GM21737 (cell line): ENCODE measurements around the gene TTC34.

Experiments
- ATAC-seq: cut with Tn5 transposase; IDR thresholded peaks from one replicate; pipeline ENCODE4 v1.9.1; 2021; ENCODE audit warnings: mild to moderate bottlenecking, moderate library complexity; ENCODE audit not compliant: unreplicated experiment

TTC34 gene

DNA sequence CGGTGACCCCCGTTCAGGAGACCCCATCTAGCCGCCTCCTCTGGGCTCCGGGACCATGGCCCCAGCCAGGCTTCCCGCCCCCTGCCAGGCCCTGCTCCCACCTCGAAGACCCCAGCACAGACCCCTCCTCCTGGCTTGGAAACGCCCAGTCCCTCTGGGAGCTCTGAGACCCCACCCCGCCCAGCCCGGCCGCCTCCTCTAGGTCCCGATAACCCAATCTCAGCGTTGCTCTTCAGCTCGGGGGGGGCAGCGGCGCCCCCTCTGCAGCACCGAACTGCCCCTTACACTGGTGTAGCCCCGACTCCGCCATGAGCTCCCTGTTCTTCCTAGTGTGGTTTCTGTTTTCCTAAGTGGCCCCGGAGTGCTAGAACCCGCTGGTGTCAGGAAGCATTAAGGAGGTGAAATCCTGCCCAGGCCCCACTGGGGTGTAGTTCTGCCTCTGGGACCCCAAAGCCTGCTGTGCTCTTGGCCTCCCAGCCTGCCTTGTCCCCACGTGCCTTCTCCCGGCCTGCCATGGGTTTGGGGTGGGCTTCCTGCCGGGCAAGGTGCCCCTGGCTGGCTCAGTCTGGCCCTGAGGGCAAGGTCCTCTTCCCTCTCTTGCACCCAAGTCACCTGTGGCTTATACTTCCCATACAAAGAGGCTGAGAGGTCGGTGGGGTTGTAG is 157.9 kb downstream of the TTC34 start:
- no peak for ATAC-seq

DNA sequence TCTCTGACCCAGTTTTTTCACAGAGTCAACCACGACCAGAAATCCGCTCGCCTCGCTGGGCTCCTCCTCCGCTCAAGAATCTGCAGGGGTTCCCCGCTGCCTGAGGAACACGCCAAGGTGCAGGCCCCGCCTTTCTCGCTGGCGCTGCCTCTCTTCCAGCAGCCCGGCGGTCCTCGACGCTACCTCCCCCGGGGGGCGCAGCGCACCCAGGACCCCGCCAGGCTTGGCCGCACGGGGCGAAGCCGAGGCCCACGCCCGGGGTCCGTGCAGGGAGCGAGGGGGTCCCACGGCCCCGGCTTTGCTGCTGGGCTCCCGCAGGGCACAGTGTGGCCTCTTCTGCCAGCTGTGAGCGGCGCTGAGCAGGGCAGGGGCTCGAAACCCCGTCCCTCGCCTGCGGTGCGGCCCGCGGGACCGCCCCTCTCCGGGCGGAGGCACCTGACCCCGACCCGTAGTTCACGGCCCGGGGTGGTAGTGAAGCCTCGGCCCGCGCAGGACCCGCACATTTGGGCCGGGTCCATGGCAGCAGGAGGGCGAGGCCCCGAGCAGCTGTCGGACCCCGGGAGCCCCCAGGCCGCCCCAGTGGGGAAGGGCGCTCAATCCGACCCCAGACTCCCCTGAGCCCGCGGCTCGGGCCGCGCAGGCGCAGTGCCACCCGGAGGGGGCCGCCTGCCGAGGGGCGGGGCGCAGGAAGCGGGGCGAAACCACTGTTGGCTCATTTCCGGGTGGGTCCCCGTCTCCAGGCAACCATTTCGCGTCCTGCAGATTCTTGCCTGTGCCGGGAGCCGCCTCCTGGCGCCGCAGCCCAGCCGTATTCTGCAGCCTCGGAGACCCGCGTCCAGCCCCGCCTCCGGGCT is 158.7 kb downstream of the TTC34 start:
- ATAC-seq, result peak; percentile 79

DNA sequence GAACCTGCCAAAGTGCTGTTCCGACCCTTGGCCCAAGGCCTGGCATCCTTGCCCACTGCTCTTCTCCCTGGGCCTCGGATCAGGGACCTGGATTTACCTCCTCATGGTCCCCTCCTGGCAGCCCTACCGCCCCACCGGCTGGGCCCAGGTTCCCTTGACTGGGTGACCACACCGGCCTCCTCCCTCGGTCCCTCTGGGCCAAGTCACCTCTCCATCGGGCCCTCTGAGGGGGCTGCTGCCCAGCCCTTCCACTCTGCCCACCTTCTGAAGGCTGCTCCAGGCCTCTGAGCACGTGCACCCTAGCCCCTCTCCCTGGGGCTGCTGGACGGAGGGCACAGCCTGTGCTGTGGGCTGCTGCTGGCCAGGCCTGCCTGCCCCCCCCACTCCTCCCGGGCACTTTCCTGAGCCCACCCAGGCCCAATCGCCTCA is 159.3 kb downstream of the TTC34 start:
- no peak for ATAC-seq

DNA sequence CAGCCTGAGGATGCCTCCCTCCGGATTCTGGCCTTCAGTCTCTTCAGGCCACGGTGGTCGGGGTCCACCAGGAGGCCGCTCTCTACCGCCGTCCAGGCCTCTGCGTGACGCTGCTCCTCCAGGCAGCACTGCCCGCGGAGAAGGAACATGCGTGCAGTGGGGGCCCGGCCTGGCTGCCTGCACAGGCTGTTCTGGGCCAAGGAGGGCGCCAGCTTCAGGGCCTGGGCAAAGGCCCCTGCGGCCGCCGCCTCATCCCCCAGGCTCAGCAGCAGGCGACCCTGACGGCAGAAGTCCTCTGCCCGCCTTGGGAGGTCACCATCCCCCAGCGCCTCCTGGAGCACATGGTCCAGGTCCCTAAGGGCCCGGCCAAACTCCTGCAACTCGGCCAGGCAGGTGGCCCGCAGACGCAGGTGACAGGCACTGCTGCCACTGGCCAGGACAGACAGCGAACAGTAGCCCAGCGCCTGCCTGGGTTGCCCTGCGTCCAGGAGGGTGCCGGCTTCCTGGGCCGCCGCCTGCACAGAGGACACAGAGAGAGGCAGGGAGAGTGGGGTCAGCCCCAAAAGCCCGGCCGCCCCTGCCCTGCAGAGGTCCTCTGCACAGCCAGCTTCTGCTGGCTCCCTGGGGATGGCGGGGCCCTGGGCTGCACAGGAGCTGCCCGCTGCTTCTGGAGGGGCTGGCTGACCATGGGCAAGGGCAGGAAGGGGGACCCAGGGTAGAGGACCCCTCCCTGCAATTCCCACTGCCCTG is 159.9 kb downstream of the TTC34 start:
- no peak for ATAC-seq

DNA sequence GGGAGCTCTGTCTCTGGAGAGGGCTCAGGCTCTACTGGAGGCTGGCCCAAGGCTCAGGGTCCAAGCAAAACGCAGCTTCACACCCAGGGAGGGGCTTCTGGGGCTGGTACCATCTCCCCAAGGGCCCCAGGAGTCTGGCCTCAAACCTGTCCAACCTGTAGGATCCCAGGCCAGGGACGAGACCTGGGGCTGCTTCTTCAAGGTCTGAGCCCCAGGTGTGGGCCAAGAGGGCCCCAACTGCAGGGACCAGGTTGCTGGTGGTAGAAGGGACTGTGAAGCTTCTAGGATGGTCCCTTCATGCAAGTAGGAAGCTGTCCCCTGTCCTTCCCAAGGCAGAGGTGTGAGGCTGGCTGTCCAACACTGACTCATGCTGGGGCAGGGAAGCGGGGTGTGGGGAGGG is 160.9 kb downstream of the TTC34 start:
- no peak for ATAC-seq

DNA sequence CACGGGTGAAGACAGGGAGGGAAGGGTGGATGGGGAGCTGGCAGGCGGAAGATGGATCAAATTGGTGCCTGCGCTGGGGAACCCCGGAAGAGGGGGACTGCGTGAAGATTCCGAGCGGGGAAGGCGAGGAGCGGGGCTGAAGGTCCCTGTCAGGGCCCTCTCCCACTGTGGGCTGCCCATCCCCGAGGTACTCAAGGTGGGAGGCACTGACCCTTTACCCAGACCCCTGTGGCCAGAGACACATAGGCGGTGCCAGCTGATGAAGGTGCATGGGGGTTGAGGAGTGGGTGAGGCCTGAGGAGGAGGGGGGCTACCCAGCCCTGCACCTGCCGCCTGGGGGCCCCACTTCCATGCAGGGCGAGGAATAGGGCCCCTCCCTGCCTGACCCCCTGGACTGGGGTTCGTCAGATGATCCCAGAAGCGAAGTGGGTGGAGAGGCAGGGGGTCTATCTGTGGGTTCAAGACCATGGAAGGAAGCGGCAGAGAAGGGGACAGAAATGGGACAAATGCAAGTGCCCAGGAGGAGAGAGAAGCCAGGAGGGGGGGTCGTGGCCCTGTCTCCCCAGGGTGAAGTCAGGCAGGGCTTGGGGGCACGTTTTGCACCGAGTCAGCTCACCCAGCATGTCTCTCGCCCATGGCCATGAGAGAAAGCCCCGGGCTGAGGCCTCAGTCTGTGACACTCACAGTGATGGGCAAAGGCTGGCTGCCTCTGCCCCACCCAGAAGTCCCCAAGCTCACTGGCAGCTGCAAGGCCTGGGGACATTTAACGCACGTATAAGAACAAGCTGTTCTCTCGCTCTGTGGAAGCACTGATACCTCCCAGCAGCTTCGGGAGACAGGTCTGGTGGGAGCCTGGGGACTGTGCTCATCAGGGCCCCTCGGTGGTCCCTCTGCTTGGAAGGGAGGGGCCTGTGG is 161.6 kb downstream of the TTC34 start:
- no peak for ATAC-seq

DNA sequence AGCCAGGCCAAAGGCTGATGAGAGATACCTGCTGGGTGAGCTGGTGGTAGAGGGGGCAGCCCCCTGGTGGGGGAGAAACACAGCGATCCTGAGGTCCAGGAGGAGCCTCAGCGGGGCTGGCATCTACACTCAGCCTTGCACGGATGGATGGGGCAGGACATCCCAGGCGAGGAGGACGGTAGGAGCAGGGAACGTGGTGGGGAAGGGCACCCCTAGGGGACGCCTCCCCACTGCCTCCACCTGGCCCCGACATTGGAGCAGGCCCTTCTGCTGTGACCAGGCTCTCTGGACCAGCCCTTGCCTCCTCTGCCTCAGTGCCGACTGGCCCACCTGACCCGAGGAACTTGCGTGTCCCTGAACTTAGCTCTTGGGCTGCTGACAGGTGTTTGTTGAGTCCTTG is 162.3 kb downstream of the TTC34 start:
- ATAC-seq, result no peak

DNA sequence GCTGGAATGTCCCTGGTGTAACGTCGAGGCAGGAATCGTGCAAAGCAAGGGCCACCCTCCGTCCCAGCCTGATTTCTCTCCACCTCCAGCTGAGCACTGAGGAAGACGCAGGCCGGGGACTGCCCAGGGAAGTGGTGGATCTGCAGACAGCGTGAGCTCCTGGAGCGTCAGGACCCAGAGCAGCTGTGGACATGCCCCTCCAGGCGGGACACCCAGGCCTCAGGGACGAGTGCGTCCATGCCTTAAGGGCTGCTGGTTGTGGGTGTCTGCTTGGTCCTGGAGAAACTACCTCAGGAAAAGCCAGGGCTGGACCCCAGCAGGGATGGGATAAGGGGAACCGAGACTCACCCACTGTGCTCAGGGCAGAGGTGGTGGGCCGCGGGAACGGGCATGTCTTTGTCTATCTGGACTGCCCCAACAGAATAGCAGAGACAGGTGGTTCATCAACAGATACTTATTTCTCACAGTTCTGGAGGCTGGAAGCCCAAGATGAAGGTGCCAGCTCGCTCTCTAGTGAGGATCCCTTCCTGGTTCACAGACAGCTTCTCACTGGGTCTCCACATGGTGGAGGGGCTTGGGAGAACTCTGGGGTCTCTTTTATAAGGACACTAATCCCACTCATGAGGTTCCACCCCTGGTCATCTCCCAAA is 162.9 kb downstream of the TTC34 start:
- no peak for ATAC-seq

DNA sequence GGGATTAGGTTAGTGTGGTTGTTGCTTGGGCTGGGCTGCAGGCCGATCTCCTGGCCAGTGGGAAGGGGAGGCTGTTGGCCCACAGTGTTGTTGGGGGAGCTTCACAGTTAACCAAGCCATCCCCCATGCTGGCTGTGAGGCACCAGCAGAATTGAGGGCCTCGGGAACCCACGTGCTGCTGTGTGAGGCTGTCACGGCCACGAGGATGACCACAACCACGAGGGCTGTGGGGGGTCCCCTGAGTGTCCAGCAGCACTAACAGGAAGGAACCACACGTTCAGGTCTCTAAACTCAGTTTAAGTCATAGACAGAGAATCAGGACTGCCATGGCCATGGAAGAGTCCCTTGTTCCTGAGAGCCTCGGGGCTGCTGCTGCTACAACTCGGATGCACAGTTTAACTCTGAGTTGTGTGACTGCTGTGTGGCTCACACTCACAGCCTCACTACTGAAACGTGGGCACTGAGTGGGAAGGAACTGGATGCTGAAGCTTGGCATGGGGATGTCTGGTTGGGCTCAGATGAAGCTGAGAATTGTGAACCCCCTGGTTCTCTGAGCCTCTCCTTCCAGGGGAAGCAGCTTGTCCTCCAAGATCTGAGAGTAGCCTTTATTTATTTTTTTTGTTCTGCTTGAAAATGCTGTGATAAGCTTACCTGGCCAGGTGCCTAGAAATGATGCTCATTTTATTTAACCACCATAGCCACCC is 163.9 kb downstream of the TTC34 start:
- ATAC-seq, result no peak

DNA sequence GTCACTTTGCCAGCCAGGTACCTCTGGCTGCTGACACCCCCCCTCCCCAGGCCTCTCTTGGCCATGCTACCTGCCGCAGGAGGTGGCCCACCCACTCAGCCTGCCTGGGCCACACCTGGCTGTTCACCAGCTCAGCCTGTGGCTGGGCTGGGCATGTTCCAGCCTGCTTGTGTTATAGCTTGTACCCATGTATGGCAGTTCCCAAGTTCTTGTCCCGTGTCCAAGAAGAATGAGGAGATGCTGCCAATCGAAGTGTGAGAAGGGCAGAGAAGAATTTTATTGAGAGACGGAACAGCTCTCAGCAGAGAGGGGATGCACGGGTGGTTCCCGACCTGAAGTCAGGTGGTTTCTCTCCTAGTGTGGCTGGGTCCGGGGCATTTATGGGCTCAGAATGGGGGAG is 164.8 kb downstream of the TTC34 start:
- no peak for ATAC-seq

DNA sequence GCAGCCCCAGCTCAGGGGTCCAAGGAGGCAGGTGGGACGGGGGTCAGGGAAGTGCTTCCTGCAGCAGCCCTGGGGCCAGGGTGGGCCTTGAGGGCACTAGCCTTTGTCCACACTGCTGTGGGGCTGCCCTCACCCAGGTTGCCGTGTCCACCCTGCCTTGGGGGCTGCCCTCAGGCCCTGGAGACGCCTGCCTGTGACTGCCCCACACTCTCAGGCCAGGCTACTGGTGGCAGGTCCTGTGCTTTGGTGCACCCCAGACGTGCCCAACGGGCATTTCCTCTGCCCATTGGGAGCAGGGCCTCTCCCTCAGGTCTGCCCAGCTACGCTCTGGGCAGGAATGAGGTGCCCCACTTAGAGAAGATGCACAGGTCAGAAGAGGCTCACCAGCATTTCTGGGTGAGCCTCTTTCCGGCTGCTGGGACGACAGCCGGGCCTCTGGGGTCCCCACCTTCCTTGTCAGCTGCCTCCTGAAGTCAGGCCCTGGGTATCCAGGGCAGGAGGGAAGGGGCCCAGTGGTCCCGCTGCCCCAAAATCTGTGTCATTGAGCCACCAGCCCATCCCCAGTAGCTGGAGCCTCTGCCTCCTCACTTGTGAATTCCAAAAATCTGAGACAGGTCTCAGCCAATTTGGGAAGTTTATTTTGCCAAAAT is 166.0 kb downstream of the TTC34 start:
- ATAC-seq, result no peak

DNA sequence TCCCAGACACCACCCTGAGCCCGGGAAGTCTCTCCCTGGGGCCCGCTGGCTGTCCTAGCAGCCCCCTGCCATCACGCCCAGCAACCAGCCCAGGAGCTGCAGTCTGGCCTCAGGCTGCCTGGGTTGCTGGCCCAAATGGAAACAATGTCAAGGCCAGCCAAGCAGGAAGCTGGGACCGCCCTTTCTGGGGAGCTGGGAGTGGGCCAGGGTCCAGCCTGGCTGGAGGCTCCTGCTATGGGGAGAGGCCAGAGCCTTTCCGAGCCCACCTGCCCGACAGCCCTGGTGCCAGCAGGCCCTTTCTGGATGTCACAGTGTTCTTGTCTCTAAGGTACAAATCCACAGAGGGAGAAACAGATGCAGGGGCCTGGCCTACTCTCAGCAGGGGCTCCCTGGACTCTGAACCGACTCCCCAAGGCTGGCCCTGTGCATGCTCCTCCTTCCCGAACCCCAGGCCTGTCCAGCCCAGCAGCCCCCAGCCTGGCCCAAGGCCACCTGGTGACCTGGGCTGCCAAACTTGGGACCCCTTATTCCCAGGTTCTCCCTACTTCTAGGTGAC is 167.5 kb downstream of the TTC34 start:
- no peak for ATAC-seq

DNA sequence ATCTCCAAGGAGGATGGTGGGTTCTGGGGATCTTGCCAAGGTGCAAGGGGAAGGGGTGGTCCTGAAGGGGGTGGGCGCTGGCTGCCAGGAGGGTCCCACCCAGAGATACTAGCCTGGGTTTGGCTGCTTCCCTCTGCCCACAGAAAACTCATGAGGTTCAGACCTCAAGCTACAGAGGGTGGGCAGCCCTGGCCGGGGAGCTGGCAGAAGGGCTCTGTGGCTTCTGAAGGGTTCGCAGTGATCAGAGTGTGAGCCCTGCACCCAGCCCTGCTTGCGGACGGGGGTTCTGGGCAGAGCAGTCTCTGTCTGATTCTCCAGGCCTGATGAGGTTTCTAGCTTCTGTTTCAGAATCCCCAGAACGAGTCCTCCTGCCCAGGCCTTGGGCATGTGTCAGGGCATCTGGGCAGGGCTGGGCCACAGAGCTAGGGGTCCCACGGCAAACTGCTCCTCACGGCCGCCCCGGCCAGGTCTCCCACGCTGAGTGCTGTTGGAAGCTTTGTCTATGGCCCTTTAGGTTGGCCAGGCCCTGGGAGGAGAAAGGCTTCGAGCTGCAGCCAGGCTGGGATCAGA is 168.0 kb downstream of the TTC34 start:
- ATAC-seq, result no peak

DNA sequence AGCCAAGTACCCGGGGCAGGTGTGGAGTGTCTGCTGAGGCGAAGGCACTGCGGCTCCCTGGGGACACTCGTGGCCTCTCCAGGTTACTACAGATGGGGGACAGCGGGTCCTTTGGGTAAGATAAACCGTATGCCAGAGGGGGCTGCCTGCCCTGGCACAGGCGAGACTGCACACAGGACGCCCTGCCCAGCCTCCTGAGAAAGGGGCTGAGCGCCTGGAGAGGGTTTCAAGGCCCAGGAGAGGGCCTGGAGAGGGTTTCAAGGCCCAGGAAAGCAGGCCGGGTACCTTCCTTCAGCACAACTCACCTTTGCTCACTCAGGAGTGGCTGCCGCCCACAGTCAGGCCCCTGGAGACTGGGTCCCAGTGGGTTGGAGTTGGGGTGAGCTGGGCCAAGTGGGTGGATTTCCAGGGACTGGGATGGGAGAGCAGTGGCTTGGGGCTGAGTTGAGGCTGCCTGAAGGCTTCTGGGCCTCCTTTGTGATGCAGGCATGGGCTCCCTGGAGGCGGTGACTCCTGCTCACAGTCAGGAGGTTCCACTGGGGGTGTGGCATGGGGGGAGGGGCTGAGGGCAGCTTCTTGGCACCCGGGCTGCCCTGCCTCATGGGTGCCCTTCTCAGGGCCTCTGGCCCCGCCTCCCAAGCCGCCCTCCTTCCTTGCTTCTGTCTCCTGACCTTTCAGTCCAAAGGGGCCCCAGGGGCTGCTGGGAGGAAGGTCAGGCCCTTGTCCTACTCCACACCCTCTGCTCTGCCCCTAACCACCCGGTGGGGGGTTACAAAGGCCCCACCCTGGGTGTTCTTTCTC is 168.7 kb downstream of the TTC34 start, which contains the start of gene MMEL1:
MMEL1 (minus strand) TSS at position 456 of the 801 bp plus-strand sequence. CDS start 3,532 bp downstream, outside the sequence.
- ATAC-seq, result no peak

DNA sequence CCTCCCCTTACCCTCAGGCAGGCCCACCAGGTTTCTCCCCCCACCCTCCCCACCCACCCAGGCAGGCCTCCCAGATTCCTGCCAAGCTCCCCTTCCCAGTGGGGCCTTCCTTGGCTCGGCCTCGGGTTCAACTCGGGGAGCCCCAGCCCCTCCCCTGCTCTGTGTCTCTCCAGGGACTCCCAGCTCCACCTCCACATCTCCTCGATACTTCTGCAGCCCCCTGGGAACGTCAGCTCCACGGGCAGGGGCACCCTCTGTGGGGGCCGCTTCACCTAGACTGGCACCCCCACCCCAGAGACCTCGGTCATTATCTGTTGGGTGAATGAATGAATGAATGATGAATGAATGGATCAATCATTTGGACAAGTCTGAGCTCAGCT is 169.5 kb downstream of the TTC34 start:
- ATAC-seq, result no peak

DNA sequence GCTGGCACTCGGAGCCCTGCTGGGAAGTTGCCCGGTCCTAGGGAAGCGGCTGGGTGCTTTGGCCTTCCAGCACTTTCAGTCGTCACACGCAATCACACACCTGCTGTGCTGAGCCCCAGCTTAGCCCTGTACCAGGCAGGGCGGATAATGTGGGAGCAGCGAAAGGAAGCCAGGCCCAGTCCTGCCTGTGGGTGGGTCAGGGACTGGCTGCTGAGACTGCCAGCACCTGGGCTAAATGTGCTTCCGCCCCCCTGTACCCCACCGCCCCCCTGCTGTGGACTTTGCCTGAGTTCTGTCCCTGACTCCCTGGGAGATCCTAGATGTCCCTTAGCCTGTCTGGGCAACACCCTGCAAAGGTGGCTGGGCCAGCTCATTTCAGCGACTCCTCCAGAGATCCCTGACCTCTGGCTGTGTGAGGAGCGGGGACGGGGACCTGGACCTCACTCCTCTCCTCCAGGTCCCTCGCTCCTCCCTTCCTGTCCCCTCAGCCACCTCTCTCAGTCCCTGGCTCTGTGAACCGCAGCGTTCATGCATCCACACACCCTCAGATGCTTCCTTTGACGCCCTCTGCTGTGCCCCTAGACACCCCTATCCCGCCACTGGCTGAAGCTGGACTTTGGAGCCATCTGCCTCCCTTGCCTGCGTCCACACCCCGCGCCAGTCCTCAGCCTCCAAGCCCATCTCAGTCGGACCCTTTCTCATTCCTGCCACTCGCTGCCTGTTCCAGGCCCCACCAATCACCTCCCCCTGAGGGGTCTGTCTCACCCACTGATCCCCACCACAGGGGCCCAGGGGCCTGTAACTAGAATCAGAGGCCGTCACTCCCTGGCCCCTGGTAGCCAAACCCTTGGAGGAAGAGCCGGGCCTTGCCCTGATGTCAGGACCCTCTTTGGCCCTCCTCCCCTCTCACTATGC is 170.1 kb downstream of the TTC34 start:
- no peak for ATAC-seq
